Fibroblast of lung (primary cell): ENCODE results near the gene TMEM89.

Experiments used
- EZH2 ChIP-seq: IDR thresholded peaks from 2 replicates; pipeline ENCODE4 v1.5.1; 2012; ENCODE audit warnings: low read length, control low read depth, mild to moderate bottlenecking; ENCODE audit errors: missing control alignments
- TF ChIP-seq, protein P1 (sequence below), 2 donors: IDR thresholded peaks in 1 of 2; conservative IDR thresholded peaks in 1 of 2; 1 replicate in 1 of 2; 2 replicates in 1 of 2; pipeline ENCODE4 v1.5.1; 2011 to 2012; ENCODE audit warnings: low read length in 2 of 2, control low read depth in 1 of 2, inconsistent platforms in 1 of 2, low read depth in 1 of 2, mild to moderate bottlenecking in 1 of 2

DNA sequence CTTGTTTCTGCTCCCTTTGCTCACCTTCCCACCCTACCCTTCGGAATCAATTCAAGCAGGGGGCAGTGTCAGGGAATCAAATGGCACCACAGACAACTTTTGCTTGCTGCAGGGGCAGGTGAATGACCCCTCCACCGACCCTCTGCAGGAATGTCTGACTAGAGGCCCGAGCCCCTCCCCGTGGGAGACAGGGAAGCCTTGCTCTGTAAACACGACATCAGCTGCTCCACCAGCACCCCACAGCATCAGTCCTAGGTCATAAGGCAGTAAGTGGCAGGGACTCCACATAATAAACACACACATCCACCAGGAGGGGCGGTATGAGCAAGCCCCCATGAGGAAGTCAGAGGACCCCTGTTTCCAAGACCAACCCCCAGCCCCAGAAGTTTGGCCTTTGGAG, 15.7 kb upstream of the TMEM89 start:
- TF ChIP-seq, protein P1, sequence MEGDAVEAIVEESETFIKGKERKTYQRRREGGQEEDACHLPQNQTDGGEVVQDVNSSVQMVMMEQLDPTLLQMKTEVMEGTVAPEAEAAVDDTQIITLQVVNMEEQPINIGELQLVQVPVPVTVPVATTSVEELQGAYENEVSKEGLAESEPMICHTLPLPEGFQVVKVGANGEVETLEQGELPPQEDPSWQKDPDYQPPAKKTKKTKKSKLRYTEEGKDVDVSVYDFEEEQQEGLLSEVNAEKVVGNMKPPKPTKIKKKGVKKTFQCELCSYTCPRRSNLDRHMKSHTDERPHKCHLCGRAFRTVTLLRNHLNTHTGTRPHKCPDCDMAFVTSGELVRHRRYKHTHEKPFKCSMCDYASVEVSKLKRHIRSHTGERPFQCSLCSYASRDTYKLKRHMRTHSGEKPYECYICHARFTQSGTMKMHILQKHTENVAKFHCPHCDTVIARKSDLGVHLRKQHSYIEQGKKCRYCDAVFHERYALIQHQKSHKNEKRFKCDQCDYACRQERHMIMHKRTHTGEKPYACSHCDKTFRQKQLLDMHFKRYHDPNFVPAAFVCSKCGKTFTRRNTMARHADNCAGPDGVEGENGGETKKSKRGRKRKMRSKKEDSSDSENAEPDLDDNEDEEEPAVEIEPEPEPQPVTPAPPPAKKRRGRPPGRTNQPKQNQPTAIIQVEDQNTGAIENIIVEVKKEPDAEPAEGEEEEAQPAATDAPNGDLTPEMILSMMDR (conservative IDR thresholded peaks at IDR 0.05 in 1 of 2, IDR thresholded peaks at IDR 0.05 in 1 of 2; ENCODE audit: low read depth in 1 of 2, low read length in 2 of 2), result no peak
- no peak for TF ChIP-seq EZH2
